Stimulated activated CD4-positive, alpha-beta T cell treated with anti-CD3 and anti-CD28 coated beads, Interleukin-1b, Interleukin-23, amount 100 ng/mL, for 4 hours (primary cell): ENCODE data around the gene EVL.
"Not testable (repeated sequence)": the region's sequence is repeated elsewhere in the genome, so short reads cannot be mapped to it uniquely, and the experiment has no call there.

Experiments used
- DNase-seq, 2 donors: peaks; one replicate each; pipeline ENCODE4 v3.0.0-alpha.2; 2020; ENCODE audit warnings: low read depth in 2 of 2

EVL gene

DNA sequence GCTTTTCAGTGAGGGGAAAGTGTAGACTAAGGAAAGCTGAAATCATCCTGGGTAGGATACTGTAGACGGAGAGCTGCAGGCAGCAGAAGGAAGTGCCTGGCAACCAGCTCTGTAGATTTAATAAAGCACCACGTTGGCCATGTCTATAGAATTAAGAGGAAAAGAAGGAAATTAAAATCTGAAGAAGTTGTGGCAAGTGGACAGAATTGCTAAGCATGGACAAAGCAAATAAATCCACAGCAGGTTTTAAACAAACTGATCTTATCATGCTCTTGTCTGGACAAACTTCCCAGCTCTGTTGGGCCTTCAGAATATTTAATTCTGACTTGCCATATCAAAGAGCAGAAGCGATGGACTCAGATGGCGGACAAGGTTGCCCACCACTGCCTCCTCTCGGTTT is 27.2 kb upstream of the EVL start:
- no peak for DNase-seq

GRCh38 chr14:100039903-100040302 is 25.3 kb upstream of the EVL start:
- no peak for DNase-seq

- no peak for DNase-seq
Measured at GRCh38 chr14:100041271-100041670, 24.0 kb upstream of the EVL start.

- no peak for DNase-seq
Measured at GRCh38 chr14:100042286-100042685, 22.9 kb upstream of the EVL start.

GRCh38 chr14:100045642-100046344 is 19.4 kb upstream of the EVL start:
- DNase-seq: no peak

DNA sequence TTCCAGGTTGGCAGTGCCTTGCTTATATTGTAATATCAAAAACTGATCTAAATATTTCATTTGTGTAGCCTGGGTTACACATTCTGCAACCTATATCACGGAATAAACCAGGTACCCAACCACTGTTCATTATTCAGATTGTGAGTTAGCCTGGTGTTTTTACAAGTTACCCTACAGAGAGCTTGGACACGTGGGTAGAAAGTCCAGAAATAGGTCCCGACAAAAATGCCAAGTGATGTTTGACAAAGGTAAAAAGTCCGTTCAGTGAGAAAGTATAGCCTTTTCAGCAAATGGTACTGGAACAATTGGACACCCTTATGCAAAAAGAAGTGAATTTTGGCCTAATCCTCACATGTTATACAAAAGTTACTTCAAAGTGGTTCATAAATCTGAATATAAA is 17.6 kb upstream of the EVL start:
- no peak for DNase-seq

- no peak for DNase-seq
Measured at GRCh38 chr14:100048786-100049185, 16.4 kb upstream of the EVL start.

GRCh38 chr14:100049220-100049619 is 16.0 kb upstream of the EVL start:
- DNase-seq: no peak

- no peak for DNase-seq
Measured at GRCh38 chr14:100051103-100051502, 14.1 kb upstream of the EVL start.

DNA sequence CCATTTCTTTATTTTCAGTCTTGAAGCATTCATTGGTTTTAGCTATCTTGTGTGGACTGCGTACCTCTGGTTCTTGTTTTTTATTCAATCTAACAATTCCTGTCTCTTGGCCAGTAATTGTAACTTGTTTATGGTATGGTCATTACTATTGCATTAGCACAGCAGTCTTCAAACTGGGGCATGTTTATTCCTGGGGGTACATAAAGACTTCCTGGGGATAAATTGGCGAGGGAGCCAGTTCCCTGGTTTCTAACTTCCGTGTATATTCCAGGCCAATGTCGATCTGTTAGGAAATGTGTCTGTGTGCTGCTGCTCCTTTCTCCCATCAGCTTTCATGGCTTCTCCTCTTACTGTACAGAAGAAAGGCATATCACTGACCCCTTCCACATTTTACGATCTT is 13.7 kb upstream of the EVL start:
- no peak for DNase-seq

- no peak for DNase-seq
Measured at GRCh38 chr14:100052819-100053218, 12.4 kb upstream of the EVL start.

DNA sequence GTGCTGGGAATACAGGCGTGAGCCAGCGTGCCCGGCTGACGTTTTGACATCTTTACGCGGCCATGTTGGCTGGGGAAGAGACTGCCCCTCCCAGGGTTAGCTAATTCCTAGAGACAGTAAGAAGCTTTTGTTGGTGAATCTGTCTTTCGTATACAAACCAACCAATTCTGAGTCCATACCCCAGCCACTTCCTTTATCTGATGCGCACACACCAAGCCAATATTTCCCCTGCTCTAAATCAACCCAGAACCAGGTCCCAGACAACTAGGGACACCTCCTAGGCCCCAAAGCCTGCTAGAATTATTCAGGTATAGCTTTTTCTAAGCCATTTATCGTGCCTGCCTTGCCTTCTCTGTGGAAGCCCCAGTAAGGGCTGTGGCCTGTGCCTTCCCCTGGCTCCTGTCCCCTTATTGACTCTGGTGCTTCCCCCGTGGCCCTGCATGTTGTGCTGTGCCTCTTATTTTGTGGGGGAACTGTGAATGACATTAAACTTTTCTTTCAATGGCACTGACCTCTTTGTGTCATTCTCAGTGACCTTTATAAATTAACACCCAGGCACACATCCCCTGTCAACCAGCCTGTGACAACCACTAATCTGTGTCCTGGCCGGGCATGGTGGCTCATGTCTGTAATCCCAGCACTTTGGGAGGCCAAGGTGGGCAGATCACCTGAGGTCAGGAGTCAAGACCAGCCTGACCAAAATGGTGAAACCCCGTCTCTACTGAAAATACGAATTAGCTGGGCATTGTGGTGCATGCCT is 10.7 kb upstream of the EVL start:
- DNase-seq: no peak

- DNase-seq: no peak
Measured at GRCh38 chr14:100056431-100056830, 8.8 kb upstream of the EVL start.

DNA sequence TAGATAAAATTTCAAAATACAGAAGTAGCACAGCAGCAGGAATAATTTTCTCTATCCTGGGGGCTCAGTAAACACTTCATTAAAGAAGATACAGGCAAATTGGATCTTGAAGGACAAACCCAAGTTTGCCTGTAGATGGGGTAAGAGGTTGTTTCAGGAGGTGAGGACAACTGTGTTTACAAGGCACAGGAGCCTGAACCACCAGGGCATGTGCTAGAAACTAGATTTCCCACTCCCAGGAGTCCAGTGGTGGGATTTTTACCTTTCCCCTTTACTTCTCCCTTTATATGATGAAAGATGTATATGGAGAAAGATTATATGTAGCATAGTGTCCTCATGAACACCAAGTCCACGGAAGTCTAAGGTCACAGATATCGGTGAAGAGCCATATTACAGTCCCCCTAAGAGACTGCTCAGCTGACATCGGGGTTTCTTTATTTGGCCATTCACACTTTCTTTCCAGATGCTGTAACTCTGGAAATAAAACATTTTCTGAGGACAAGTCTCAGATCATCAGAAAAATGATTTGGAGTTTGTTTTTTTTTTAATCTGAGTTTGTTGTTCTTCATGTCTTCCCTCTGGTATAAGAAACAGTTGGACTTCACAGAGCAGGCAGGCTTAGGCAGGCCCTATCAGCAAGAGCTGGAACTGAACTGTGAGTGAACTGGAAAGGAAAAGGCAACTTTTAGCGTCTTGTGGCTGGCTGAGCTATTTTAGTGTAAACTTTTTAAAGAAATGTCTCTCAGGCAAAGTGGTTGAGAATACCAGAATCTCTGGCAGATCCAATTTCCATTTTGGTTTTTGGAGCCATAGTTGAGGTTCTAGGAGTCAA is 8.0 kb upstream of the EVL start:
- no peak for DNase-seq

GRCh38 chr14:100058777-100059437 is 6.3 kb upstream of the EVL start:
- no peak for DNase-seq

DNA sequence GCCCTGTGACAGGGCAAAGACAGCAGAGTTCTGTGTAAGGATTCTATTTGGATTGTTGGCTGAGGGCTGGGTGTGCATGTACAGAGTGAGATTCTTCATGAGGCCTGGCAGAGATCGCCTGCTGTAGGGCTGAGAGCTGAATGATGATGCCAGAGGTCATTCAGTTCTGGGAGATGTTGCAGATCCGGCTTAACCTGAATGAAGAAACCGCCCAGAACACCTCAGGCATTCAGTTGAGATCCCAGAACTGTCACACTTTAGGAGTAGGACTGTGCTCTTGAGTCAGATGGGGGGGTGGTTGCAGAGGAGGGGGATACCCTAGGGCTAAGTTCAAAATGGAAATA is 5.8 kb upstream of the EVL start:
- no peak for DNase-seq

DNA sequence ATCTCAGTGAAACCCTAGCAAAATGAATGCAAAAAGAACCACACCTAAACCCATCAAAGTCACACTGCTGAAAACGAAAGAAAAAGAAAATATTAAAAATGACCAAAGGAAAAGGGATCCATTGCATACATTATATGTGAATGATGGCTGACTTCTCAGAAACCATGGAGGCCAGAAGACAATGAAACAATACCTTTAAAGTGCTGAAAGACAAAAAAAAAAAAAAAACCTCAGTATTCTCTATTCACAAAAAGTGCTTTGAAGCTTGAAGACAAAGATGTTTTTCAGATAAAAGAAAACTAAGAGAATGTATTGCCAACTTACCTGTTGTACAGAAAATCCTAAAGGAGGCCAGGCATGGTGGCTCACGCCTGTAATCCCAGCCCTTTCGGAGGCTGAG is 4.5 kb upstream of the EVL start:
- no peak for DNase-seq

GRCh38 chr14:100062590-100062989 is 2.6 kb upstream of the EVL start:
- no peak for DNase-seq

GRCh38 chr14:100063314-100063941 is 1.8 kb upstream of the EVL start:
- no peak for DNase-seq

DNA sequence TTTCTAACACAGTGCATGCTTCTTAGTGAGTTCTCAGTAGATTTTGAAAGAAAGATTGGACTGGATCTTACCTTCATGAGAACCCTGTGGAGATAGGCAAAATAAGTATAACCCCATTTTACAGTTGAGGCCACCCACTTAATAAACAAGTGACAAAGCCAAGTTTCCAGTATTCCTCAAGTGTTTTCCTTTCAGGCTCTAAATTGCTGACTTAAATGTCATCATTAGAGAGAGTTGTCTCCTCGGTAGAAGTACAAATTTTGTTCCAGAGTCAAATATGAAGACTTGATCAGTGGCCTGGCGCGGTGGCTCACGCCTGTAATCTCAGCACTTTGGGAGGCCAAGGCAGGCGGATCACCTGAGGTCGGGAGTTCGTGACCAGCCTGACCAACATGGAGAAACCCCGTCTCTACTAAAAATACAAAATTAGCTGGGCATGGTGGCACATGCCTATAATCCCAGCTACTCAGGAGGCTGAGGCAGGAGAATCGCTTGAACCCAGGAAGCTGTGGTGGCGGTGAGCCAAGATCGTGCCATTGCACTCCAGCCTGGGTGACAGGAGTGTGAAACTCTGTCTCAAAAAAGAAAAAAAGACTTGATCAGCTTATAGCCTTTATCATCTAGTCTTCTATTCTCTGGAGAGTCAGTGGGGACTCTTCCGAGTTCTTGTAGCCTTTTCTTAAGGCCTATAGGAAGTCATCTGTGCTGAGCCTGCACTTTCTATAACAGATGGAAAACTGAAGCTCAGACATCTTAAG is 708 bp upstream of the EVL start:
- not testable (repeated sequence) for DNase-seq
